Measurements from ENCODE around the gene HAPLN2. TPM values are rescaled to one million over a fixed set of nuclear protein-coding genes. Genes with fewer than 3 reads are reported as not detected.
A peak's percentile ranks its signal among the peaks of the same experiment; 100 is the strongest.

HAPLN2 gene
- total and polyA plus RNA-seq, 2 donors (not counting 1 experiment from before 2014, with no cell fraction given): 0.13 TPM; not detected in 1

DNA sequence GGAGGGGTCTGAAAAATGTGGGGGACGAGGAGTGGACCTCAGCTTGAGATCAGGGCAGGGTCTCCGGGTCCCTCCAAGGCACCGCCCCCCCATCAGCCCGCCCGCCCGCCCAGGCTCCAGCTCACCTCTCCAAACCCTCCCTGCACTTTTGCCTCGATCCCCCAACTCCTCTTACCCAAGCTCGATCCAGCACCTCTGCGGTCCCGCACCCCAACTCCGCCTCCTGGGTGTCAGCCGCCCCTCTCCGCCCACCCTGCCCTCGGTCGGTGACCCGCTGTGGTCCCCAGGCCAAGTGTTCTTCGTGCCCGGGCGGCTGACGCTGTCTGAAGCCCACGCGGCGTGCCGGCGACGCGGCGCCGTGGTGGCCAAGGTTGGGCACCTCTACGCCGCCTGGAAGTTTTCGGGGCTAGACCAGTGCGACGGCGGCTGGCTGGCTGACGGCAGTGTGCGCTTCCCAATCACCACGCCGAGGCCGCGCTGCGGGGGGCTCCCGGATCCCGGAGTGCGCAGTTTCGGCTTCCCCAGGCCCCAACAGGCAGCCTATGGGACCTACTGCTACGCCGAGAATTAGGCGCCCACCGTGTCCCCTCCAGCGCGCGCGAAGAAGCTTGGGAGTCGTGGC is 5.7 kb downstream of the HAPLN2 start:
- peak overlapping the region; percentile 77 for H3K4me3 Mint-ChIP-seq

More for the DNA sequence above, 5.7 kb downstream of the HAPLN2 start:
- TF ChIP-seq EZH2 (IDR thresholded peaks at IDR 0.05; ENCODE audit: borderline replicate concordance, insufficient read depth, low read depth, low read length, poor library complexity, severe bottlenecking): no peak
- TF ChIP-seq, protein P1, sequence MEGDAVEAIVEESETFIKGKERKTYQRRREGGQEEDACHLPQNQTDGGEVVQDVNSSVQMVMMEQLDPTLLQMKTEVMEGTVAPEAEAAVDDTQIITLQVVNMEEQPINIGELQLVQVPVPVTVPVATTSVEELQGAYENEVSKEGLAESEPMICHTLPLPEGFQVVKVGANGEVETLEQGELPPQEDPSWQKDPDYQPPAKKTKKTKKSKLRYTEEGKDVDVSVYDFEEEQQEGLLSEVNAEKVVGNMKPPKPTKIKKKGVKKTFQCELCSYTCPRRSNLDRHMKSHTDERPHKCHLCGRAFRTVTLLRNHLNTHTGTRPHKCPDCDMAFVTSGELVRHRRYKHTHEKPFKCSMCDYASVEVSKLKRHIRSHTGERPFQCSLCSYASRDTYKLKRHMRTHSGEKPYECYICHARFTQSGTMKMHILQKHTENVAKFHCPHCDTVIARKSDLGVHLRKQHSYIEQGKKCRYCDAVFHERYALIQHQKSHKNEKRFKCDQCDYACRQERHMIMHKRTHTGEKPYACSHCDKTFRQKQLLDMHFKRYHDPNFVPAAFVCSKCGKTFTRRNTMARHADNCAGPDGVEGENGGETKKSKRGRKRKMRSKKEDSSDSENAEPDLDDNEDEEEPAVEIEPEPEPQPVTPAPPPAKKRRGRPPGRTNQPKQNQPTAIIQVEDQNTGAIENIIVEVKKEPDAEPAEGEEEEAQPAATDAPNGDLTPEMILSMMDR (IDR thresholded peaks at IDR 0.05): no peak
- Histone ChIP-seq H4K20me1 (ENCODE audit: control insufficient read depth, insufficient read depth, low read length, poor library complexity, severe bottlenecking) (no peaks in the 10 kb centered on the region), H3K4me2 (replicated peaks; ENCODE audit: low read depth, low read length, poor library complexity, severe bottlenecking) (peak overlapping the region; percentile 83), H2AFZ (ENCODE audit: insufficient read depth, low read depth, low read length, poor library complexity, severe bottlenecking) (peak overlapping the region; percentile 71), H3K79me2 (ENCODE audit: control insufficient read depth, insufficient read depth, low read length) (no peaks in the 10 kb centered on the region), H3K4me3 (ENCODE audit: control extremely low read depth in 1 of 5, extremely low read depth in 1 of 5, insufficient read depth in 1 of 5, low read depth in 2 of 5, low read length in 4 of 5) (peak overlapping the region in 4 of 5 experiments; percentile 19 to 50 (median 47)), H3K27me3 (replicated peaks in 1 of 4; ENCODE audit: control extremely low read depth in 1 of 4, control insufficient read depth in 3 of 4, insufficient read depth in 4 of 4, low read length in 3 of 4) (peaks cover 2 to 68% (median 30%) of the 10 kb centered on the region in 4 experiments), H3K36me3 (replicated peaks in 1 of 2; ENCODE audit: control extremely low read depth in 1 of 2, control insufficient read depth in 1 of 2, extremely low read depth in 1 of 2, insufficient read depth in 2 of 2, low read length in 1 of 2) (no peaks in the 10 kb centered on the region), H3K27ac (ENCODE audit: low read length in 2 of 2) (no peak overlapping the region), H3K4me1 (ENCODE audit: control insufficient read depth in 2 of 2, insufficient read depth in 2 of 2, low read length in 2 of 2) (peaks cover 22 to 26% of the 10 kb centered on the region in 2 donors), H3K9me3 (ENCODE audit: control extremely low read depth in 1 of 3, control insufficient read depth in 2 of 3, insufficient read depth in 1 of 3, low read length in 2 of 3) (peaks cover 0 to 6% (median 4%) of the 10 kb centered on the region in 3 donors), H3K9ac (ENCODE audit: low read length) (peak overlapping the region; percentile 54)
- CTCF ChIA-PET: interaction anchor here (0.6 to 12.9 kb wide), 28 partner anchors 7 to 861 kb away, joined by 3 to 173 read pairs (median 6); partner anchors contain the start of genes BCAN, CRABP2, NAXE and NES
- intact Hi-C loops (cut with micrococcal nuclease): loop anchor here (1.0 to 2.0 kb wide), 2 partner anchors 32 to 266 kb away; no protein-coding TSS in a partner anchor
- H3K27ac Mint-ChIP-seq: no peak overlapping the region
- peaks cover 15% of the 10 kb centered on the region for H3K4me1 Mint-ChIP-seq
- H3K27me3 Mint-ChIP-seq: peaks cover 53% of the 10 kb centered on the region
- no peaks in the 10 kb centered on the region for H3K9me3 Mint-ChIP-seq (ENCODE audit: insufficient read depth)
- WGBS (ENCODE audit: insufficient coverage): 5% methylated on average over 49 of the region's 55 CpGs
- ATAC-seq (ENCODE audit: low read depth) (peak; percentile 6), DNase-seq (peak; percentile 57)
- POLR2A ChIA-PET: no interaction called here

Measured in B cell (primary cell).